HG03575 (cell line): ENCODE results near the gene LPCAT1.

Source experiments
- ATAC-seq: cut with Tn5 transposase; IDR thresholded peaks from one replicate; pipeline ENCODE4 v1.9.1; 2021; ENCODE audit not compliant: unreplicated experiment, insufficient number of reproducible peaks, low FRiP score; ENCODE audit errors: extremely low read depth

The LPCAT1 gene

DNA sequence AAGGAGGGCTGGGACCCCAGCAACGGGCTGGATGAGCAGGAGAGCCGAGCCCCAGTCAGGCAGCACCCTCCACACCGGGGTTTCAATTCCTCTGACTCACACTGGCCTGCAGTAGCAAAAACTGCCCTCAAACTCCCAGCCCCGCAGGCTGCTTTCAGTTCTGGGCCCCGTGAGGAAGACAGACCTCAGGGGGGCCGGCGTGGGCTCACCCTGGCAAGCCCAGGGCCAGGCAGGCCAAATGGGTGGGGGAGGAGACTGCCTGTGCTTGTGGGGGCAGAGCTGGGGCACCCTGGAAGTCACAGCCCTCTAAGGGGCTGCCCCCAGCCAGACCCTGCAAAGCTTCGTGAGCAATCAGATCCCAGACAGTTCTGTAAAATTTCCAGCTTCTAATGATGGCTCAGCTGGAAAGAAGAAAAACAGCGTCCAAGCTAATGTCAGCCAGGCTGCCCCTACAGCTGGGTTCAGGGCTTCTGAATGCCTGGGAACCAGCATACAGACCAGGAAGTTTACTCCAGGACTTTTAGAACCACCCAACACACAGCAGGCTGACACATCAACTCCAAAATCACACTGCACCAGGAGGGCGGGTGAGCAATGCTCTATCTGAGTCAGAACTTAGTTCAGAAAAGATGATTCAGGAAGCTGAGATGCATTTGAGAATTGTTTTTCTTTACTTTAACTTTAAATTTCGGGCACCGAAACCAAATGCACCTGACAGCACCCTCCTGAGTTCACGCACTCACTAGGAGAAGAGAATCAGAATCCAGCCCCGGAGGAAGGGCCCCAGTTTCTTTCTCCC, 34.7 kb downstream of the LPCAT1 start:
- peak; percentile 32 for ATAC-seq

DNA sequence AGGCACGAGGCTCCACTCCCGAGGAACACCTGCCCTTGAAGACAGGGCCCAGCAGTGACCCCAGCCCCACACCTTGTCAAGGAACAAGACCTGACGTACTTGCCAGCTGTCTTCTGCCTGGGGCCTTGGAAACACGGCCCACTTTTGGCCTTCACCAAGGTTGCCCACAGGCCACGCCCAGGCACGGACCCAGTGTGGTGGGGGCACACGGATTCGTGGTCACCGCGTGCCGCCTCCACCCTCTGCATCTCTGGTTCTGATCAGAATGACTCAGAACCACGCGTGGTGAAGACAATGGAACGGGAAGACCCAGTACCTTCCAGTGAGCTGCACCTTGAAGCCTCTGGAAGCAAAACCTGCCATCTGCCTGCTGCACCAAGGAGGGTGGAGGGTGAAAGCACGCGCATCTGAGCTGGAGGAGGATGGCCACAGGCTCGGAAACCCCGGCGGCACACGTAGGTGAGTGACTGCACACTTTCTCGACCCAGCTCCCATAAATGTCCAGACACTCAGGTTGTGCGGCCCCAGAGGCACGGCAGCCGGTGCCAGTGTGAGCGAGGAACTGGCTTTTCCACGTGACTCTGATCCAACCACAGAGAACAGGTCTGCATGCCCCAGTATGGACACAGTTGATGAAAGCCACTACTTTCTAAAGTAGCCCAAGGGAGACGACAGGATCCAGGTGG, 36.5 kb downstream of the LPCAT1 start:
- ATAC-seq, result no peak

DNA sequence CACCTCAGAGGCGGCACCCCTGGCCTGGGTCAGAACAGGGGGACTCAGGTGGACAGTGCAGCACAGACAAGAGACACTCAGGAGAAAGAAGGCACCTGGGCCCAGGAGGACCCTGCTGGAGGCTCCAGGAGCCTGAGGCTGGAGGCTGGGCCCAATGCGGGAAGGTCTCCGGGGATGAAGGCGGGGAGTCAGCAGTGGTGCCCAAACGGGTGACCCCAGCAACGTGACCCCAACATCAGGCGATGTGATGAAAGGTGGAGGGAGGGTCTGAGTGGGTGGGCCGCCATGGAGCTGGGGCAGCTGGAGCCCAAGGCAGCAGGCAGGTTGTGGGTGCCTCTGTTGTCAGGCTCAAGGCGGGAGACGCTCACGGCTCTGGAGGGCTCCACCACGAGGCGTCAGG, 37.5 kb downstream of the LPCAT1 start:
- no peak for ATAC-seq

GRCh38 chr5:1485579-1486118, 38.1 kb downstream of the LPCAT1 start:
- ATAC-seq, result no peak

- ATAC-seq, result peak; percentile 40
These were observed 38.8 kb downstream of the LPCAT1 start for GRCh38 chr5:1484730-1485578.

DNA sequence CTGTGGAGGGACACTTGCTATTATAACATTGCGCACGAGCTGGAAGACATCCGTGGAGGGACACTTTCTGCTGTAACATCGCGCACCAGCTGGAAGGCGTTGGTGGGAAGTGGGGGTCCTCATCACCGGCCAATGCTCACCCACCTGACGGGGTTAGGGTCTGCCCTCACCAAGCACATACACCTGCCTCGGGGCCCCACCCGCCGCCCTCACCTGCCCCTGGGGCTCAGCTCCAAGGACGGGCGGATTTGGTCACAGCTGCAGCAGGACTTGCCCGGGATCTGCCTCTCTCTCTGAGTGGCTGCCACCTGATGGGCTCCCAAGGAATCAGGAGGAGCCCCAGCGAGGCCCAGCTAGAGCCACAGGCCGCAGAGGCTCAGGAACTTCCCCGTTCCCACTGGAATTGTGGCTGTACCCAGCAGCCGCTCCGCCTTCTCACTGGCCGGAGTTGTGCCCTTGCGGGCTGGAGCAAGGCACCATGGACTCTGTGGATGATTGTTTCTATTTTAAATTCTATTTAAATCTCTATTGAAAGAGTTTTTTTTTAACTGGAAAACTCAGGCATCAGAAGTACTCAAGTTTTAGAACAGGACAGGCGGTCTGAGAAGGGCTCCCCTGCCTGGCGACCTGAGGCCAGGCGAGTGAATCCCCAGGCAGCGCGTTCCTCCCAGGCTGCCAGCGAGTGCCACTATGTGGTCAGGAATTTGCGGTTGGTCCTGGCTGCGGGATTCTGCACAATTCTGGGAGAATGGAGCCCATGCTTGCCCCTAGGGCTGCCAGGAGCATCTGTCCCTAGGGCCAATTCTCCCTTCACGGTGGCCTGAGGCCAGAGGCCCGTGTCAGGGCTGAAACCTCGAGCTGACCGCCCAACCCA, 39.7 kb downstream of the LPCAT1 start:
- no peak for ATAC-seq

- no peak for ATAC-seq
These were observed 40.7 kb downstream of the LPCAT1 start for GRCh38 chr5:1483064-1483463.

- ATAC-seq, result no peak
These were observed 41.8 kb downstream of the LPCAT1 start for GRCh38 chr5:1481959-1482331.

GRCh38 chr5:1481266-1481958, 42.3 kb downstream of the LPCAT1 start:
- no peak for ATAC-seq

DNA sequence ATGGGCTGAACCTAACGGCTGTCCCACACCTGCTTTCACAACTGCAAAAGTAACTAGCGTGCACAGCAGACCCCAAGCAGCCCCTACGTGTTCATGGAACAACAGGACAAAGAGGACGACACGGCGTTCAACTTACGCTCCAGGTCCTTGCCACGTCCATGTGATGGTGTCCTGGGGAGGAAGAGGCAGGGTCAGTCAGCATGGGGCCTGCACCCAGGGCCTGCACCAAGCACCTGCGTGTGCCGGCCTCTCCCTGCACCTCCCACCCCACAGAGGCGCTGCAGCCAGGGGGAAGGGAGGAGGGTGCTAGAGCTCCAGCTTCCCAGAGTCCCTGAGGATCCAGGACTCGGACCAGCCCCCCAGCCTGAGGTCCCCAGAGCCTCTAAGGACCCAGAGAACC, 43.0 kb downstream of the LPCAT1 start:
- no peak for ATAC-seq

DNA sequence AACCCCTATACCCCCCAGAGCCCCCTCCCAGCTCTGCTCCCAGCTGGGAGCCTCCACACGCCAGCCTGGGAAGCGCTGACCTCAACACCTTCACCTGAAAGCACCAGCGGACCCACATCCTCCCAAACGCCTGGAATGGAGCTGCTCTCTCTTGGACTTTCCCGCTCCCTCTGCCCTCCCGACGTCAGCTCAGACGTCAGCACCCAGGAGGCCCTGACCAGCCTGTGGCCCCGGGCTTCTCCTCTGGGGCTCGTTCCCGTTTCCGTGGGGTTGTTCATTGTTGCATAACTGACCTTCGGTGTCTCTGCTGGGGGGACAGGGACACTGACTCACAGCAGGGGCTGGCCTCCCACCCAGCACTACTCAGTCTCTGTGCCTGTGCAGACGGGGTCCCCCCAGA, 43.5 kb downstream of the LPCAT1 start:
- no peak for ATAC-seq

- ATAC-seq, result no peak
These were observed 44.1 kb downstream of the LPCAT1 start for GRCh38 chr5:1479581-1480188.

GRCh38 chr5:1479066-1479465, 44.7 kb downstream of the LPCAT1 start:
- no peak for ATAC-seq

DNA sequence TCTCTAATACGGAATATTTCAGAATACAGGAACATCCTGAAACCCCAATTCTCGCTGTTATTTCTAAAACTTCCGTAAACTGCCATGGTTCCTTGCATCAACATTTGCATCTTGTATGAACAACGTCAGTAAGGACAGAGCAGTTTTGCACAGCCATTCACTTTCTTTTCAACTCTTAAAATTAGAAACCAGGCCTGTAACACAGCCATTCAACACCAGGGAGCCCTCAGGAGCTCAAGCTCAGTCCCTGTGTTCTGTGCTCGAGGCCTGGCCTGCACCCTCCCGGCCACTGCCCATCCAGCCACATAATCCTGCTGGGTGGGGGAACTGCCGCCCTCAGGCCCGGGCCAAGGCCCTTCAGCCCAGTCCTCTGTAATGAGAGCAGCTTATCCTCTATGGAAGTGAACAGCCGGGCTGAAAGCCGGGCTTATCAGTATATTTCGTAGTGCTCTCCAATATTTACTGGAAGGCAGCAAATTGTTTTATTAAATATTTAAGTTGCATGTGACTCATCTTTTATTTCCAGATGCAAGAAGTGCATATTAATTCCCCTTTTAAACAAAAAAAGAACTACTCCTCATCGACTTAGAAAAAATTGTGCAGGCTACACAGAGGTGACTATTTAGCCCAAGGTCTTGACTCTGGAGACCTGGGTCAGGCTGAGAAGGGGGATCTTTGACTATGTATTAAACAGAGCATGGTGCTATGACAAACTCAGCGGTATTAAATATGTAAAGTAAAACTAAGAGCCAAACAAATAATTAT, 45.3 kb downstream of the LPCAT1 start:
- ATAC-seq, result no peak

- no peak for ATAC-seq
These were observed 46.4 kb downstream of the LPCAT1 start for GRCh38 chr5:1477341-1477740.

DNA sequence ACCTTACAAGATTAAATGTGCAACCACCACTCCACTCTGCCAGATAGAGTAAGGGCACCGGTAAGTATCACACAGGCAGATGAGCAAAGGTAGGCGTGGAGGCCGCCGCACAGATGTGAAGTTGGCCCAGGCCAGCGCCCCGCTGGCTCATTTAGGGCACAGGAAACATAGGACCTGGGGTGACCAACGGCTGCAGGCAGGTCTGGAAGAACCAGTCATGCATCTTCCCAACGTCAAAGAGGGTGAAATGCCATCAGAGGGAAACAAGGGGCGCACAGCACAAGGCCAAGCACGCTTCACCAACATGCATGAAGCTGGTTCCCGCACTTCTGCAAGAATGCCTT, 46.8 kb downstream of the LPCAT1 start:
- no peak for ATAC-seq
